AG09309 (cell line): ENCODE measurements around the gene ARL2BP.

Experiments
- DNase-seq: peaks from one replicate; pipeline ENCODE4 v3.0.0-alpha.2; 2010; ENCODE audit warnings: low read depth
- H3K4me3 ChIP-seq: 2 replicates; pipeline ENCODE4 v1.5.1; 2011; ENCODE audit warnings: mild to moderate bottlenecking, low read depth, low read length, moderate library complexity; ENCODE audit not compliant: control insufficient read depth
- CTCF ChIP-seq: IDR thresholded peaks from 2 replicates; pipeline ENCODE4 v1.5.1; 2011; ENCODE audit warnings: mild to moderate bottlenecking, low read depth, low read length, inconsistent platforms; ENCODE audit not compliant: insufficient read depth, control insufficient read depth; ENCODE audit errors: missing control alignments

Gene ARL2BP

GRCh38 chr16:57244463-57244766, 644 bp upstream of the ARL2BP start:
- TF ChIP-seq CTCF = no peak
- DNase-seq = no peak
- H3K4me3 ChIP-seq = peak overlapping the region; percentile 43

DNA sequence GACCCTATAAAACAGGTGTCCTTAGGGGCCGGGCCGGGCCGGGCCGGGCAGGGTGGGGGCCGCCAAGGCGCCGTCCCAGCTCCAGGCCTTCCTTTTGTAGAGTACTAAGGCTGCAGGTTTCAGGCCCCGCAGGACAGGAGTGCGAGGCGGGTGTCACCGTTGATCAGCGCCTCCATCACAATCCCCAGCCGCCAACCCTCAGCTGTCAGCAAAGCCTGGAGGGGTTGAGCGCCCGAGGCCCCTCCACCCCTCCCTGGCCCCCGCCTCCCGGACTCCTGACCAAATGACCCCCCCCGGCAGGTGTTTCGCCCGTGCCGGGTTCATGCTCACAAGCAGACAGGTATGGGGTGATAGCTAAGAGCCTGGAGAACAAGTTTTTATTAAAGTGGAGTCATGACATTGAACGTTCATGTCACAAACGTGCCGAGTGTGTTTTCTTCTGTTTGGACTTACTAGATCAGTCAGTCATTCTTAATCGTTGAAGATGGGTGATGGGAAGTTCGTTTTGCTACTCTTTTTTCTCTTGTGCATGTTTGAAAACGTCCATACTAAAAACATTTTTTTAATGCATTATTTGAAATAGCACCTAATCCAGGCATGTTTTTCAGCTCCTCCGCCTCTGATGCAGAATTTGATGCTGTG, 534 bp downstream of the ARL2BP start:
- TF ChIP-seq CTCF = no peak
- no peak for DNase-seq
- H3K4me3 ChIP-seq = peak overlapping the region; percentile 83

- DNase-seq = no peak
- H3K4me3 ChIP-seq = no peak overlapping the region
- TF ChIP-seq CTCF = no peak
These were observed 6.3 kb downstream of the ARL2BP start for GRCh38 chr16:57251352-57251751.

GRCh38 chr16:57252148-57252721, 7.2 kb downstream of the ARL2BP start:
- H3K4me3 ChIP-seq = no peak overlapping the region
- DNase-seq = no peak
- no peak for TF ChIP-seq CTCF

DNA sequence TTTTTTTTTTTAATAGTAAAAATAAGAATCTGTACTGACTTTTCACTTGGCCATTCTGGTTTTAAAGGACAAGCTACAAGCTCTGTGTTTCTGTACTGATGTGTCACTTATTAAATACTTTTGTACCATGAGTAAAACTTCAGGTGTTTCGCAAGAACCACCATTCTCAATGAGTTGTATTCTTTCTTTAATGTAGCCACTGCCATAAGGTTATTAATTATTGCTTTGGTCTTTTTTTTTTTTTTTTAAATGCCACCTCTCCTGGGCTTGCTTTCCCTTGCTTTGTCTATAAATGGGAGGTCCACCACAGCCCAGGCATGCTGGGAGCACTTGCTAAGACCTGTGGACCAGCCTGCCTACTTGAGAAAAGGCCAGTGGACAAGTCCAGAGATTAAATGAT, 8.4 kb downstream of the ARL2BP start:
- no peak for DNase-seq
- TF ChIP-seq CTCF = no peak
- H3K4me3 ChIP-seq = no peak overlapping the region

DNA sequence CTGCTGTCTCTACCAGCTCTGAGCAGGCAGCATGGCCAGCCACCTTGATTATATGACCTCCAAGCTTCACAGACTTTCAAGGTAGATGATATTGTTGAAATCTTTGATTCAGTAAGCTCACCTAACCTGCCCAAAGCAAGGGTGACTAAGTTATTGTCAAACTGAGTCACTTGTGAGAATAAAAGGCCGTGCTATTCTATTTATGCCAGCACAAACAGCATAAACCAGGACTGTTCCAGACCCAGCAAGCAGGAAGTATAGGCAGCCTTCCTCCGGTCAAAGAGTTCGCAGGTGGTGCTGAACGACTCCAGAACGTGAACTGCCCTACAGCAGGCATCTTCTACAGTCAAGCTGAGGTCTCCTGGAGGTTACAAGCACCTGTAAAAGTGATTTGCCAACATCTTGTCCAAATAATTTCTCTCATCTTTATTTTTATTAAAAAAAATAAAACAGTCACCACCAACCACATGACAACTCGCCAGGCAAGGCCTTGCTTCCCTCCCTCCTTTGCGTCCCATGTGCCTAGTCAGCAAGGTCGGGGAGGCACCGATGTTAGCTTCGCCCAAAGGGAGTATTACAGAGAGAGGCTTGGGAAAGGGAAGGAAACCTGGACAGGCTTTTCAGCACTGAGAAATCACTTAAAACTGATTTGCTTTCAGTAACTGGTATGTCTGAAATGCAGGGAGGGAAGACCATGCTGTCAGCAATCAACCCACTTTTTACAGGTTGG, 10.8 kb downstream of the ARL2BP start:
- no peak overlapping the region for H3K4me3 ChIP-seq
- DNase-seq = no peak
- TF ChIP-seq CTCF = no peak
